ENCODE measurements around the gene TP53TG5. TPM values are rescaled to one million over a fixed set of nuclear protein-coding genes. Genes with fewer than 3 reads are reported as not detected.

The TP53TG5 gene
- total RNA-seq, 1 donor from 2014 or later, result not detected

DNA sequence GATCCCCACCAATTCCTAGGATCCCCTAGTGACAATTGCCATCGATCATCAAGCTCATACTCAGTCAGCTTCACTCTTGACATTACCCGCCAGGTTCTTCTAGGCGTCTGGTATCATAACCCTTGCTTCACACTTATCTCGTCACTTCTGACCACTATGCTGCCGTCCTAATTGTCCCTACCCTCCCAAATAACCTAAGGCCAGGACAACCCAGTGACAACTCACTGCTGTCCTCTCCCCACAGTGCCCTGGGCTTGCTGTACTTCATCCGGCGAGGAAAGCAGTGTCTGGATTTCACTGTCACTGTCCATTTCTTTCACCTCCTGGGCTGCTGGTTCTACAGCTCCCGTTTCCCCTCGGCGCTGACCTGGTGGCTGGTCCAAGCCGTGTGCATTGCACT lies 11.5 kb downstream of the TP53TG5 start:
- no peak for DNase-seq (ENCODE audit: low spot score)
- H3K27ac Mint-ChIP-seq, result no peak overlapping the region
- H3K9me3 ChIP-seq (ENCODE audit: low read depth), result no peaks in the 10 kb centered on the region
- no peak overlapping the region for H3K4me3 Mint-ChIP-seq
- no peaks in the 10 kb centered on the region for H3K9me3 Mint-ChIP-seq
- peaks cover 25% of the 10 kb centered on the region for H3K4me1 Mint-ChIP-seq
- peaks cover 22% of the 10 kb centered on the region for H3K79me2 ChIP-seq (ENCODE audit: low read depth)
- H3K36me3 ChIP-seq, result no peaks in the 10 kb centered on the region
- H3K27ac ChIP-seq, result no peak overlapping the region
- no peak for TF ChIP-seq CTCF (IDR thresholded peaks at IDR 0.05)
- no peak for TF ChIP-seq EZH2phosphoT487 (IDR thresholded peaks at IDR 0.05)
- no peak for TF ChIP-seq EZH2 (IDR thresholded peaks at IDR 0.05)
- H3F3A ChIP-seq (ENCODE audit: low read depth), result peaks cover 5% of the 10 kb centered on the region
- no peaks in the 10 kb centered on the region for H3K27me3 ChIP-seq
- no peaks in the 10 kb centered on the region for H3K27me3 Mint-ChIP-seq (ENCODE audit: insufficient read depth, low read depth)
- H3K4me3 ChIP-seq, result no peak overlapping the region
- H3K9ac ChIP-seq, result no peak overlapping the region
- peaks cover 15% of the 10 kb centered on the region for H4K20me1 ChIP-seq (ENCODE audit: low read depth)
- no peak overlapping the region for H2AFZ ChIP-seq (replicated peaks)
- peaks cover 10% of the 10 kb centered on the region for H3K36me3 Mint-ChIP-seq
- no peak overlapping the region for H3K4me2 ChIP-seq
- peaks cover 14% of the 10 kb centered on the region for H3K4me1 ChIP-seq

GRCh38 chr20:45366192-45366591 lies 11.9 kb downstream of the TP53TG5 start:
- peaks cover 14% of the 10 kb centered on the region for H3K4me1 ChIP-seq
- peaks cover 5% of the 10 kb centered on the region for H3F3A ChIP-seq (ENCODE audit: low read depth)
- H2AFZ ChIP-seq (replicated peaks), result no peak overlapping the region
- Mint-ChIP-seq H3K27ac (no peak overlapping the region), H3K4me3 (no peak overlapping the region), H3K36me3 (peaks cover 10% of the 10 kb centered on the region), H3K27me3 (ENCODE audit: insufficient read depth, low read depth) (no peaks in the 10 kb centered on the region), H3K9me3 (no peaks in the 10 kb centered on the region), H3K4me1 (peaks cover 25% of the 10 kb centered on the region)
- peaks cover 15% of the 10 kb centered on the region for H4K20me1 ChIP-seq (ENCODE audit: low read depth)
- peaks cover 22% of the 10 kb centered on the region for H3K79me2 ChIP-seq (ENCODE audit: low read depth)
- TF ChIP-seq CTCF (IDR thresholded peaks at IDR 0.05) (no peak), EZH2phosphoT487 (IDR thresholded peaks at IDR 0.05) (no peak), EZH2 (IDR thresholded peaks at IDR 0.05) (no peak)
- no peak overlapping the region for H3K4me3 ChIP-seq
- H3K27me3 ChIP-seq, result no peaks in the 10 kb centered on the region
- no peak for DNase-seq (ENCODE audit: low spot score)
- no peak overlapping the region for H3K4me2 ChIP-seq
- H3K9ac ChIP-seq, result no peak overlapping the region
- no peaks in the 10 kb centered on the region for H3K9me3 ChIP-seq (ENCODE audit: low read depth)
- no peaks in the 10 kb centered on the region for H3K36me3 ChIP-seq
- no peak overlapping the region for H3K27ac ChIP-seq

GRCh38 chr20:45365444-45365970 lies 12.6 kb downstream of the TP53TG5 start:
- no peak for TF ChIP-seq EZH2phosphoT487 (IDR thresholded peaks at IDR 0.05)
- no peak for TF ChIP-seq EZH2 (IDR thresholded peaks at IDR 0.05)
- no peak for TF ChIP-seq CTCF (IDR thresholded peaks at IDR 0.05)
- no peaks in the 10 kb centered on the region for H3K9me3 Mint-ChIP-seq
- peaks cover 15% of the 10 kb centered on the region for H4K20me1 ChIP-seq (ENCODE audit: low read depth)
- no peak overlapping the region for H3K27ac ChIP-seq
- H2AFZ ChIP-seq (replicated peaks), result no peak overlapping the region
- no peaks in the 10 kb centered on the region for H3K27me3 Mint-ChIP-seq (ENCODE audit: insufficient read depth, low read depth)
- H3K36me3 ChIP-seq, result no peaks in the 10 kb centered on the region
- H3K9me3 ChIP-seq (ENCODE audit: low read depth), result no peaks in the 10 kb centered on the region
- H3K9ac ChIP-seq, result no peak overlapping the region
- peaks cover 10% of the 10 kb centered on the region for H3K36me3 Mint-ChIP-seq
- peak overlapping the region; percentile 32 for H3K4me2 ChIP-seq
- no peak overlapping the region for H3K4me3 ChIP-seq
- peak overlapping the region; percentile 41 for H3K4me3 Mint-ChIP-seq
- H3K79me2 ChIP-seq (ENCODE audit: low read depth), result peaks cover 22% of the 10 kb centered on the region
- H3F3A ChIP-seq (ENCODE audit: low read depth), result peaks cover 5% of the 10 kb centered on the region
- DNase-seq (ENCODE audit: low spot score), result no peak
- H3K27me3 ChIP-seq, result no peaks in the 10 kb centered on the region
- peaks cover 14% of the 10 kb centered on the region for H3K4me1 ChIP-seq
- peaks cover 25% of the 10 kb centered on the region for H3K4me1 Mint-ChIP-seq
- peak overlapping the region; percentile 63 for H3K27ac Mint-ChIP-seq
